Rectal smooth muscle tissue (tissue), 1 donor: Measurements from ENCODE around the gene BLOC1S6.

ENCODE experiments used
- H3K27ac ChIP-seq: one replicate; pipeline ENCODE4 v1.7.0; 2013; ENCODE audit warnings: low read depth, low read length, inconsistent platforms
- H3K27me3 ChIP-seq: one replicate; pipeline ENCODE4 v1.7.0; 2013; ENCODE audit warnings: low read length; ENCODE audit not compliant: control insufficient read depth, insufficient read depth
- H3K36me3 ChIP-seq: one replicate; pipeline ENCODE4 v1.7.0; 2013; ENCODE audit warnings: low read length; ENCODE audit not compliant: control insufficient read depth, insufficient read depth
- H3K4me1 ChIP-seq: one replicate; pipeline ENCODE4 v1.7.0; 2013; ENCODE audit warnings: low read length; ENCODE audit not compliant: control insufficient read depth, insufficient read depth
- H3K4me3 ChIP-seq: one replicate; pipeline ENCODE4 v1.7.0; 2013; ENCODE audit warnings: low read length
- H3K9ac ChIP-seq: one replicate; pipeline ENCODE4 v1.7.0; 2013; ENCODE audit warnings: low read length

The BLOC1S6 gene

DNA sequence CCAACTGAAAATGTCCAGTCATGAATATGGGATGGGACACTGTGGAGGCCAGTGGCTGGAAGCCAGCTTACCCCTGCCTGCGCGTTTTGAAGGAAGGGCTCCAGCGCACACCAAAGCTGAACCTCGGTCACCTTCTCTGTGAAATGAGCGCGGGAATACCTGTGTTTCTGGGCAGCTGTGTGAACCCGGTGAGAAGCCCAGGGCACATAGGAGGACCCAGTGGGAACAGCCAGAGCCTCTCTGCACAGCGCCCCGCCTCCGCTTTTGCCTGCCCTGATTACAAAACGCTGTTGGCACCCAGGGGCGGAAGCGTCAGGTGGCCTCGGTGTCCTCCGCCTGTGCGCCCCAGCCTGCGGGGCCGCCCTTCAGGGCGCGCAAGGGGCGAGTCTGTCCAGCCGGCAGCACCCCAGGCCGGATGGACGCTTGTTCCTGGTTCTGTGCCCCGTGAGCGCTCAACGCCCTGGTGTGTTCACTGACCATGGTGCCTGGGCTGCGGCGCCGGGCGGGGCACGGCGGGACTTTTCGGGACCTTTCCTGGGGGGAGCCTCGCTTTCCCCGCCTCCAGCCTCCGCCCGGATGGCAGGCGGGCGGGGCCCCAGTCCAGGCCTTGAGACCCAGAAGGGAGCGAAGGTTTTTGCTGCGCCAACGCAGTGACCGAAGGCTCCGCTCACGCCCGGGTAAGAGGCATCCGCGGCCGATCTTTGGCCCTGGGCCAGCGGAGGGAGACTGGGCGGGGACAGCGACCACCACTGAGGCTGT is 47.4 kb downstream of the BLOC1S6 start, which contains the start of gene SQOR:
TSS of gene SQOR (plus strand) at position 598 of the 759 bp plus-strand sequence. CDS start 23,895 bp downstream, outside the sequence.
- peak within 1 kb of the TSS; percentile 85 for H3K4me3 ChIP-seq
- H3K4me1 ChIP-seq, result peaks cover 15% of the 10 kb centered on the region
- no peaks in the 10 kb centered on the region for H3K36me3 ChIP-seq
- H3K9ac ChIP-seq, result peak within 1 kb of the TSS; percentile 95
- no peaks in the 10 kb centered on the region for H3K27me3 ChIP-seq
- H3K27ac ChIP-seq, result peak within 1 kb of the TSS; percentile 94

DNA sequence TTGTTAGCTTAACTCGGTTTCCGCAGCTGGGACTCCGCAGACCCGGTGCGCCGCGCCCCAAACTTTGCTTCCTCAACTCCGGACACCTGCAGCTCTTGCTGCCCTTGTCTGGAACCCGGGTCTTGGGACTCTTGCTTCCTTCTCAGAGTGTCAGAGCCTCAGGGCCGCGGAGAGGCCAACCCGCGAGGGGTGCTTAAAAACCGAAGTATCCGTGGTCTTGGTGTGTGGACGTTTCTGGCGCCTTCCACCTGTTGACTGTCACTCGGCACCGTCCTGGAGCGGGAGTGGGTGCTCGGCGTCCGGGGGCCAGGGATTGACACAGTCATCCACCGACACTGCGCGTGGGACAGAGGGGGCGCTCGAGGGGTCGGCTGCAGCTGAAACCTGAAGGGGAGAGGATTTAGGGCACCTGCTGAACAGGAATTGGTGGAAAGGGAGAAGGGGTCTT is 48.0 kb downstream of the BLOC1S6 start:
- H3K9ac ChIP-seq, result peak overlapping the region; percentile 95
- peaks cover 15% of the 10 kb centered on the region for H3K4me1 ChIP-seq

DNA sequence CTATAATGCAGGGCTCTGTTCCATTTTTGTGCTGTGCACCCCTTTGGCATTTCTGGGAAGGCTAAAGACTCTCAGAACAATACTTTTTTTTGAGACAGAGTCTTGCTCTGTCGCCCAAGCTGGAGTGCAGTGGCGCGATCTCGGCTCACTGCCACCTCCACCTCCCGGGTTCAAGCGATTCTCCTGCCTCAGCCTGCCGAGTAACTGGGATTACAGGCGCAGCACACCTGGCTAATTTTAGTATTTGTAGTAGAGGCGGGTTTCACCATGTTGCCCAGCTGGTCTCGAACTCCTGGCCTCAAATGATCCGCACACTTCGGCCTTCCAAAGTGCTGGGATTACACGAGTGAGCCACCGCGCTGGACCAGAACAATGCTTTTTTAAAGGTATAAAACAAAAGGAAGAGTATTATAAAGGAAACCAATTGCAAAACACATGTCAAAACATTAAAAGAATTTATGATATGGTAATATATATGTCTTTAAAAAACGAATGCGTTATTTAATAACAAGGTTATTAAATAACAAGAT is 48.6 kb downstream of the BLOC1S6 start:
- peak overlapping the region; percentile 85 for H3K4me3 ChIP-seq
- H3K27me3 ChIP-seq, result no peaks in the 10 kb centered on the region
- H3K27ac ChIP-seq, result peak overlapping the region; percentile 94
- H3K36me3 ChIP-seq, result no peaks in the 10 kb centered on the region
- H3K9ac ChIP-seq, result peak overlapping the region; percentile 95
- peaks cover 20% of the 10 kb centered on the region for H3K4me1 ChIP-seq

More for the DNA sequence above, 48.0 kb downstream of the BLOC1S6 start:
- Histone ChIP-seq H3K27ac (peak overlapping the region; percentile 94), H3K36me3 (no peaks in the 10 kb centered on the region), H3K4me3 (peak overlapping the region; percentile 85), H3K27me3 (no peaks in the 10 kb centered on the region)

DNA sequence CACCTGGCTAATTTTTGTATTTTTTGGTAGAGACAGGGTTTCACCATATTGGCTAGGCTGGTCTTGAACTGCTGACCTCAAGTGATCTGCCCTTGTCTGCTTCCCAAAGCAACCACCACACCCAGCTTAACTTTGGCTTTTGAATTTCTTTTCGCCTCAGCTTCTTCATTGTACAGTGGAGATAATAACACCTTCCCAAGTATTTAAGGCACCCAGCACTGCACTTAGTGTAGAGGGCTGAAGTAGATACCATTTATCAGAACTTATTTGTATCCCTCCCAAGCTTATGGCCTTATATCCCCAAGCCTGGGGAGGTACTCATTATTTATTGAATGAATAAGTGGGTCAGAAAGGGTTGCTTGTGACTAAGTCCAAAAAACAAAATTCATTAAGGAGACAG is 50.0 kb downstream of the BLOC1S6 start:
- H3K36me3 ChIP-seq, result no peaks in the 10 kb centered on the region
- peaks cover 32% of the 10 kb centered on the region for H3K4me1 ChIP-seq
- H3K27ac ChIP-seq, result peak overlapping the region; percentile 85
- H3K27me3 ChIP-seq, result no peaks in the 10 kb centered on the region
- H3K9ac ChIP-seq, result no peak overlapping the region
- peak overlapping the region; percentile 48 for H3K4me3 ChIP-seq

DNA sequence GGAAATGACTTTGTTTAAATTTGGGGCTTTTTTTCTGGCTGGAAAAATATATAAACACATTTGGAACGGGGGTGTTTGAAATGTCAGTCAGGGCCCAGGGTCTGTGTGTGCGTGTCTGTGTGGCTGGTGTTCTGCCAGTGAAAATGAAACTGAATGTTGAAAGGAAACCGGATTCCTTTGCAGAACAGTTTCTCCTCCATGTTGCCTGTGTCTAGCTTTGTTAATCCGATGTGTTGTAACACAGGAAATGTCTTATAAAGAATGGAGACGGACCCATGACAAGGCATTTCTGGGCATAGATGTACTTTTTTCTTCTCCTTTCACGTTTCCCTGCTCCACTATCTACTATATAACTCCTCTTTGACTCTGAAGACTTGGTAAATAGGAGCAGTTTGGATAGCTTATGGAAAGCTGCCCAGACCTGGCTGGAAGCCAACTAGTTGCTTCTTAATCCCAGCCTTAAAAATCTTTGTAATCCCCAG is 50.4 kb downstream of the BLOC1S6 start:
- Histone ChIP-seq H3K4me3 (peak overlapping the region; percentile 48), H3K4me1 (peaks cover 36% of the 10 kb centered on the region), H3K9ac (no peak overlapping the region)

DNA sequence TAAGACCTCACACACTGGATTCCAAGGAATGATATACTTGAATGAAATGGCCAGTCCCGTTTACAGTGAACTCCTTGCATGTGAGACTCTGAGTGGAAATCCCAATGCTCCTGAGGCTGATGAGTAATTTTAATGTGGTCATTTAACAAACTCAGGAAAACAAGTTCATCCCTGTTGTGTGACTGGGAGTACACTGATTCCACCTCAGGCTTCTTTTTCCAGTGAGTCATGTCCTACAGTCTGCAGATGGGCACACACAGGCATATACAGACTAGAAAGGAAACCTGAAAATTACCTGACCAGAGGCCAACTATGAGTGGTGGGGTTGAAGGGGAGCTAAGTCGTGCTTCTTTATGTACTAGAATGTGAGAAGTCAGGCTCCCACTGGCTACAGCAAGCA is 53.4 kb downstream of the BLOC1S6 start:
- Histone ChIP-seq H3K9ac (no peak overlapping the region), H3K4me3 (no peak overlapping the region), H3K36me3 (no peaks in the 10 kb centered on the region), H3K27me3 (no peaks in the 10 kb centered on the region), H3K4me1 (peaks cover 40% of the 10 kb centered on the region), H3K27ac (peak overlapping the region; percentile 84)

More for the DNA sequence above, 50.4 kb downstream of the BLOC1S6 start:
- H3K27ac ChIP-seq, result peak overlapping the region; percentile 85
- H3K27me3 ChIP-seq, result no peaks in the 10 kb centered on the region
- H3K36me3 ChIP-seq, result no peaks in the 10 kb centered on the region

DNA sequence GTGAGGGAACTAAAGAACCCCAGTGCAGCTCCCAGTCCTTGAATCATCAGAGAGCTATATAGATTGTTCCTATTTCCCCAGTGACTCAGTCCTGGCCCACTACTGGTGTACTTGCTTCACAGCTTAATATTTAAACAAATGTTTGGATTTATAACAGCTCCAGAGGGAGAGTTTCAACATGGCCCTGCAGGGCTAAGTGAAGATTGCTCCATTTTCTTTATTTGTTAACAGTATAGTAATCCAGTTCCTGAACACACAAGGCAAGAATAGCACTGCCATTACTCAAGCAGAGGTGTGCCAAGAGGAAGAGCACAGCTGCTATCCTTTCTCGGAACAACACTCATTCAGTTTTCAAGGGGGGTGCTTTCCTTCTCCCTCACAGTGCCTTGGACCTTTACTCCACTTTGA is 54.2 kb downstream of the BLOC1S6 start:
- no peaks in the 10 kb centered on the region for H3K36me3 ChIP-seq
- peak overlapping the region; percentile 32 for H3K4me3 ChIP-seq
- H3K4me1 ChIP-seq, result peaks cover 42% of the 10 kb centered on the region
- H3K9ac ChIP-seq, result no peak overlapping the region
- H3K27ac ChIP-seq, result peak overlapping the region; percentile 84
- H3K27me3 ChIP-seq, result no peaks in the 10 kb centered on the region

DNA sequence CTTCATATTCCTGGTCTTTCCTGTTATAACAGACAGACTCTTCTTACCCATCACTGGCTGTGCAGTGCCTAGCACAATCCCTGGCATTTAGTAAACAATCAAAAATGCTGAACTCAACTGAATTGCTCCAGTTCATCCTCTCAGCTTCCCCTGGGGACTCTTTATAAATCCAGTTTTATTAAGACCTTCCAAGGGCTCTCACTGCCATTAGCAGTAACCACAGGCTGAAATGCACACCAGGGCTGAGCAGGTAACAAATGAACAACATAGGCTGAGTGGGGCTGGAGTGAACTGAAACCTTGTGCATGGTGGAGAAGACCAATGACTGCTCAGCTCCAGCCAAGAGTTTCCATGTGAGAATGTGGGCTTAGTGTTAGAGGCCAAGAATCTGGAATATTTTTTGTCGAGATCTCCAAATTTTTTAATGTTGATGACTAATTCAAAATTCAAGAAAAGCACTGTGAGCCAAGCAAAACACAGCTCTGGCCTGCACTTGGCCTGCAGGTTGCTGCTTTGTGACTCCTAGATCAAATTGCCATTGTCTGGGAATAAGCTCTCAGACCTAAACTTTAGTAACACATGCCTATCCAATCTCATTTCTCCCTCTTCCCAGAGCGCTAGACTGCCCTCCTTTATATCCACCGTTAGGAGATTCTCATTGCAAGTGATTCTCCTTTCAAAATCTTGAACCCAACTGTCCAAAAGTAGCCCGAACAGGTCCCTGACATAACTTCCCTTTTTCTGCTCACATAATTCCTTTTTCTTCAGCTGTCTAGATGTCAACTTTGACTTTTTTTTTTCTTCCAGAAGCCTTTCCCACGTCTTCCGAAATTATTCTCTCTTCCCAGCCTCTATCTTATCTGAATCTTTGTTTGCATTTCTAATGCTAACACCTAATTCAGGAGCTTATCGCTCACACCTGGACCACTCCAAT is 55.1 kb downstream of the BLOC1S6 start:
- Histone ChIP-seq H3K27me3 (no peaks in the 10 kb centered on the region), H3K4me1 (peaks cover 35% of the 10 kb centered on the region), H3K36me3 (no peaks in the 10 kb centered on the region), H3K27ac (peak overlapping the region; percentile 84), H3K4me3 (peak overlapping the region; percentile 32), H3K9ac (no peak overlapping the region)

DNA sequence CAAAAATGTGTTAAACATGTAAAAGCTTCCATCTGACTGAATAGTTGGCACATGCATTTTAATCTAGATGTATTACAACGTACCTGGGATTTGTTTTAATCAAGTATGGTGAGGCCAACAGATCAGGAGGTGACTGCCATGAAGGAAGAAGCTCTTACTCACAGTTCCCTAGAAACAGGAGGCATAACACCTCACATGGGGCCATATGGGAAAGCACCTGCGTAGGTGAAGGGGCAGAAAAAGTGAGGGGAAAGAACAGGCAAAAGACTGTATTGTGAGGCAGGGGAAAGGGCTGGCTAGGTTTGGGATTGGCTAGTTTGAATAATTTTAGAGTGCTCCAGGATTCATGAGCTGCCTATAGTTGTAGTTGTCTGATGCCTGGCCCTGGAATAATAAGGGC is 57.3 kb downstream of the BLOC1S6 start:
- H3K27me3 ChIP-seq, result no peaks in the 10 kb centered on the region
- peaks cover 31% of the 10 kb centered on the region for H3K4me1 ChIP-seq
- H3K36me3 ChIP-seq, result no peaks in the 10 kb centered on the region
- H3K27ac ChIP-seq, result peak overlapping the region; percentile 16
- H3K9ac ChIP-seq, result no peak overlapping the region
- H3K4me3 ChIP-seq, result no peak overlapping the region

DNA sequence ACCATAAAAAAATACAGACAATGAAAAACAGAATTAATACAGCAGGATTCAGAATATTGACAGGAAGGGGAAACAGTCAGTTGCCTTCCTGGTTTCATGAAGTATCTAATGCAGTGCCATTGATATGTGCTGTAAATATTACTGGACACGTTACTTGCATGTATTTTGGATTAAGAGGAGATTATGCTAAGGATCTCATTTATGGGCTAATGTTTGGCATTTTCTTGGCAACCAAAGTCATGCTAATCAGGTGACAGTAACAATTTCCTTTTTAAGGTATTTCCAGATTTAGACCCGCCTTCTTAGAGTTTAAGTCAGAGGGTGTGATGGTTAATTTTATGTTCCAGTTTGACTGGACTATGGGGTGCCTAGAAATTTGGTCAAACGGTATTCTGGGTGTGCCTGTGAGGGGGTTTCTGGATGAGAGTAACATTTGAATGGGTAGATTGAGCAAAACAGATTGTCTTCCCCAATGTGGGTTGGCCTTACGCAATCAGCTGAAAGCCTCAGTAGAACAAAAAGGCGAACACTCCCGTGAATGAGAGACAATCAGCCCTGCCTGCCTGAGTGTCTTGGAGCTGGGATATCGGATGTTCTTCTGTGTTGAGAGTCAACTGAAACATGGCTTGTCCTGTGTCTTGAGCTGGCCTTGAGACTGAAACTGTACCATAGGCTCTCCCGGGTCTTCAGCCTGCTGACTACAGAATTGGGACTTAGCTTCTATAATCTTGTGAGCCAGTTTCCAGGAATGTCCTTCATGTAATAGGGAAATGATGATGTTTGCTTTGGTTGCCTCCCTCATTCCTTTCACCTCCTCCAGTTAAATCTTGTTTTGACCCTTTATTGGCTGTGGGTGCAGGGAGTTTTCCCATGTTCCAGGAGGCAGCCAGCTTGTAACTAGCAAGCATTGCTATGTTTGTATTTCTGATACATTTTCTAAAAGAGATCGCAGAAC is 58.1 kb downstream of the BLOC1S6 start:
- Histone ChIP-seq H3K36me3 (no peaks in the 10 kb centered on the region), H3K27ac (peak overlapping the region; percentile 35), H3K4me3 (peak overlapping the region; percentile 5), H3K9ac (no peak overlapping the region), H3K4me1 (peaks cover 31% of the 10 kb centered on the region), H3K27me3 (no peaks in the 10 kb centered on the region)

DNA sequence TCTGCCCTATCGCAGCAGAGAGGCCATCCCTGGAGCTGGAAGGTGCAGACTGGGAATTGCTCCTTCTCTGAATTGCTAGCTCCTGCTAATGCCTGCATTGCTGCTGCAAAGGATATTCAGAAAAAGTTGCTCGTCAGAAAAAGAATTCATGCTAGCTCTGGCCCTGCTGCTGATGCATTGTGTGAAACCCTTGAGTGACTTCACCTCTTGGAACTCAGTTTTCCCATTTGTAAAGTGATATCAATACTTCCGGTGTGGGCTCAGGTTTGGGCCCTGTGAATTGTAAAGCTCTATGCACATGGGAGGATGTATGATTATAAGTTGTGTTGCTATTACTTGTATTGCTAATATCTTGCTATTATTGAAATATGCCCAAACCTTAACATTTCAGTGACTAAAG is 59.0 kb downstream of the BLOC1S6 start:
- peaks cover 22% of the 10 kb centered on the region for H3K4me1 ChIP-seq
- no peaks in the 10 kb centered on the region for H3K27me3 ChIP-seq
- H3K27ac ChIP-seq, result no peak overlapping the region
- H3K4me3 ChIP-seq, result no peak overlapping the region
- H3K36me3 ChIP-seq, result no peaks in the 10 kb centered on the region
- no peak overlapping the region for H3K9ac ChIP-seq
